Measurements from ENCODE around the gene PWWP2B.
"Not testable (repeated sequence)": the region's sequence is repeated elsewhere in the genome, so short reads cannot be mapped to it uniquely, and the experiment has no call there.

The PWWP2B gene

GRCh38 chr10:132379026-132379425, 18.0 kb upstream of the PWWP2B start:
- in situ Hi-C loops (cut with HindIII; ENCODE audit: low sequenced_read_pairs) = loop anchor here (5.0 kb wide), 1 partner anchor 83 kb away; no protein-coding TSS in a partner anchor

GRCh38 chr10:132380986-132381385, 16.0 kb upstream of the PWWP2B start:
- in situ Hi-C loops (cut with HindIII; ENCODE audit: low sequenced_read_pairs) = not testable (repeated sequence)

GRCh38 chr10:132381741-132382140, 15.3 kb upstream of the PWWP2B start:
- in situ Hi-C loops (cut with HindIII; ENCODE audit: low sequenced_read_pairs) = no loop called here

- in situ Hi-C loops (cut with HindIII; ENCODE audit: low sequenced_read_pairs) = no loop called here
These were observed 14.6 kb upstream of the PWWP2B start for GRCh38 chr10:132382231-132382922.

- in situ Hi-C loops (cut with HindIII; ENCODE audit: low sequenced_read_pairs) = no loop called here
These were observed 13.9 kb upstream of the PWWP2B start for GRCh38 chr10:132383101-132383500.

GRCh38 chr10:132383751-132384196, 13.2 kb upstream of the PWWP2B start:
- in situ Hi-C loops (cut with HindIII; ENCODE audit: low sequenced_read_pairs) = no loop called here

- in situ Hi-C loops (cut with HindIII; ENCODE audit: low sequenced_read_pairs) = no loop called here
These were observed 12.2 kb upstream of the PWWP2B start for GRCh38 chr10:132384618-132385388.

GRCh38 chr10:132385389-132385667, 11.7 kb upstream of the PWWP2B start:
- in situ Hi-C loops (cut with HindIII; ENCODE audit: low sequenced_read_pairs) = no loop called here

- in situ Hi-C loops (cut with HindIII; ENCODE audit: low sequenced_read_pairs) = no loop called here
These were observed 11.1 kb upstream of the PWWP2B start for GRCh38 chr10:132385721-132386418.

- in situ Hi-C loops (cut with HindIII; ENCODE audit: low sequenced_read_pairs) = no loop called here
These were observed 10.6 kb upstream of the PWWP2B start for GRCh38 chr10:132386419-132386831.

GRCh38 chr10:132386896-132387295, 10.1 kb upstream of the PWWP2B start:
- in situ Hi-C loops (cut with HindIII; ENCODE audit: low sequenced_read_pairs) = not testable (repeated sequence)

GRCh38 chr10:132387764-132388210, 9.2 kb upstream of the PWWP2B start:
- in situ Hi-C loops (cut with HindIII; ENCODE audit: low sequenced_read_pairs) = no loop called here

- in situ Hi-C loops (cut with HindIII; ENCODE audit: low sequenced_read_pairs) = no loop called here
These were observed 8.0 kb upstream of the PWWP2B start for GRCh38 chr10:132388891-132389432.

- in situ Hi-C loops (cut with HindIII; ENCODE audit: low sequenced_read_pairs) = loop anchor here (5.0 kb wide), 2 partner anchors 43 to 93 kb away; no protein-coding TSS in a partner anchor
These were observed 7.4 kb upstream of the PWWP2B start for GRCh38 chr10:132389433-132390169.

GRCh38 chr10:132390170-132390920, 6.7 kb upstream of the PWWP2B start:
- in situ Hi-C loops (cut with HindIII; ENCODE audit: low sequenced_read_pairs) = loop anchor here (5.0 kb wide), 2 partner anchors 42 to 92 kb away; no protein-coding TSS in a partner anchor

- in situ Hi-C loops (cut with HindIII; ENCODE audit: low sequenced_read_pairs) = loop anchor here (5.0 kb wide), 2 partner anchors 41 to 91 kb away; no protein-coding TSS in a partner anchor
These were observed 5.9 kb upstream of the PWWP2B start for GRCh38 chr10:132390921-132391675.

- in situ Hi-C loops (cut with HindIII; ENCODE audit: low sequenced_read_pairs) = loop anchor here (5.0 kb wide), 2 partner anchors 41 to 91 kb away; no protein-coding TSS in a partner anchor
These were observed 5.4 kb upstream of the PWWP2B start for GRCh38 chr10:132391676-132392020.

- in situ Hi-C loops (cut with HindIII; ENCODE audit: low sequenced_read_pairs) = loop anchor here (5.0 kb wide), 2 partner anchors 40 to 90 kb away; no protein-coding TSS in a partner anchor
These were observed 4.7 kb upstream of the PWWP2B start for GRCh38 chr10:132392184-132392800.

All from endothelial cell of hepatic sinusoid (primary cell).